CD4-positive, alpha-beta T cell treated with Interleukin-21 for 1 hour (primary cell): Measurements from ENCODE around the gene NUTM2F.
"Not testable (repeated sequence)": the region's sequence is repeated elsewhere in the genome, so short reads cannot be mapped to it uniquely, and the experiment has no call there.

Experiments used
- DNase-seq: peaks from one replicate; pipeline ENCODE4 v3.0.0-alpha.2; 2020

Gene NUTM2F

DNA sequence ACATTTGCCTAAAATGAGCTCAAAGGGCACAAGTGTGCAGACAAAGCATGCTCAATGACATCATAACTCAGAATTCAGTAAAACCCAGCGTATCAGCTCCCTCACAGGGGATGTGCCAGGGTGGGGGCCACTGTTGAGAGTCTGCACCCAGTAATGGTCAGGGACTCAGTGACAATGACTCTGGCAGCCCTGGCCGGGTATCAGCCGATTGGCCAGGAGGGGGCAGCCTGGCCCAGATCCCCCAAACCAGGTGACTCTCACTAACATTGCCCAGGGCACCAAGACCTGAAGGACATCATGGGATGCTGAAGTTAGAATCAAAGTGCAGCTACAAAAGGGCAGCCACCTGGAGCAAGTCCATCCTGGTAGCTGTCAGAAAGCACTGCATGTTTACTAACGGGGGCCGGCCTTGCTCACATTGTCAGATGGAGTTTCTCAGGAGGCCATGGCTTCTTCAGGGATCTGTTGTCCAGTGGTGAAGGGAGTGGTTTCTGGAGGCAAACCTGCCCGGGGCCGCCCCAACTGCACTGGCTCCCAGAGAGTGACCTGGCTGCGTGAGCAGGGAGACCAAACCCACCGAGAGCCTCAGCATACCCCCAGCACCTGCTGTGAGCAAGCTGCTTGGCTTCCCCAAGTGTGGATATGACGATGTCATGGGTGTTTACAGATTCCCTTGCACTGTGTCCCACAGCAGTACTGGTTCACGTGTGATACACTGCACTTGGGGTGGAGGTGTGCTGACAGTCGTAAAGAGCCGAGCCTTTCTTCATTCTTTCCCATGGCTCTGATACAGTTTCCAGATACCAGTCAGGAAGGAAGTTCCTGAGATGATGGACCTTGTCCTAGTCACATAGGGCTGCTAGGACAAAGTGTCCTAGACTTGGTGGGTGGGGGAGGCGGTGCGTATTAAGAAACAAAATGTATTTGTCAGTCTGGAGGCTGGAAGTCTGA lies 13.1 kb downstream of the NUTM2F start:
- DNase-seq = not testable (repeated sequence)

DNA sequence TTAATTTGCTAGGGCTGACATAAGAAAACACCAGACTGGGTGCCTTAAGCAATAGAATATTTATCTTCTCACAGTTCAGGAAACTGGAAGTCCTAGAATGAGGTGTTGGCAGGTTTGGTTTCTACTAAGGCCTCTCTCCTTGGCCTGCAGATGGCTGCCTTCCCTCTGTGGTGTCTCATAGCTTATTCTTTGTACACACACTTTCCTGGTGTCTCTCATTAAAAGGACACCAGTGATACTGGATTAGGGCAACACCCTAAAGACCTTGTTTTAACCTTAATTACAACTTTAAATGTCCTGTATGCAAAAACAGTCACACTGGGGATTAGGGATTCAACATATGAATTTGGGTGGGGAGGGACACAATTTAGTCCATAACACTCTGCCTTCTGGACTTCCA lies 25.1 kb downstream of the NUTM2F start:
- no peak for DNase-seq

DNA sequence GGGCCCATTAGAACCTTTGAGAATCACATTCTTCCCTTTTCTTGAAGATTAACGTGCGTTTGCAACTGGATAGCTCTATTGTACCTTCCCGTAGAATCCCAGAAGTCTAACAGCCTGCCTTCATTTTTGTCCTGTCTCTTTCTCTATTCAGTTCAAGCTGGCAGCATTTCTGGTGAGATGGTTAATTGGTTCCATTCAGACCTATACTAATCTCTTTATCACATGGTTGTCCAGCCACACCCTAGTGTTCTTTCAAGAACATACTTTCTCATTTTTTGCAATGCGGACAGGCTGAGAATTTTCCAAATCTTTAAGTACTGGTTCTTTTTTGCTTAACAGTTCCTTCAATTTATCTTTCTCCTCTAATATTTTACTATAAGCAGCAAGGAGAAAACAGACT lies 26.0 kb downstream of the NUTM2F start:
- DNase-seq = no peak

DNA sequence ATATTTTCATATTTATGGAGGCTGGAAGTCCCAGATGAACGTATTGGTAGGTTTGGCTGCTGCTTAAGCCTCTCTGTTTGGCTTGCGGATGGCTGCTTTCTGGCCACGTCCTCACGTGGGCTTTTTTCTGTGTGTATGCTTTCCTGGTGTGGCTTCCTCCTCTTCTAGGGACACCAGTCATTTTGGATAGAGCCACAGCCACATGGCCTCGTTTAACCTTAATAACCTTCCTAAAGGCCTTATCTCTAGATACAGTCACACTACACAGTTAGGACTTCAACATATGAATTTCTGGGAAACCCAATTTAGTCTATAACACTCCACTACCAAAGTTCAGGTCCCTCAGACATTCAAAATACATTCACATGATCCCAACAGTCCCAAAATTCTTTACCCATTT lies 26.9 kb downstream of the NUTM2F start:
- DNase-seq = no peak

DNA sequence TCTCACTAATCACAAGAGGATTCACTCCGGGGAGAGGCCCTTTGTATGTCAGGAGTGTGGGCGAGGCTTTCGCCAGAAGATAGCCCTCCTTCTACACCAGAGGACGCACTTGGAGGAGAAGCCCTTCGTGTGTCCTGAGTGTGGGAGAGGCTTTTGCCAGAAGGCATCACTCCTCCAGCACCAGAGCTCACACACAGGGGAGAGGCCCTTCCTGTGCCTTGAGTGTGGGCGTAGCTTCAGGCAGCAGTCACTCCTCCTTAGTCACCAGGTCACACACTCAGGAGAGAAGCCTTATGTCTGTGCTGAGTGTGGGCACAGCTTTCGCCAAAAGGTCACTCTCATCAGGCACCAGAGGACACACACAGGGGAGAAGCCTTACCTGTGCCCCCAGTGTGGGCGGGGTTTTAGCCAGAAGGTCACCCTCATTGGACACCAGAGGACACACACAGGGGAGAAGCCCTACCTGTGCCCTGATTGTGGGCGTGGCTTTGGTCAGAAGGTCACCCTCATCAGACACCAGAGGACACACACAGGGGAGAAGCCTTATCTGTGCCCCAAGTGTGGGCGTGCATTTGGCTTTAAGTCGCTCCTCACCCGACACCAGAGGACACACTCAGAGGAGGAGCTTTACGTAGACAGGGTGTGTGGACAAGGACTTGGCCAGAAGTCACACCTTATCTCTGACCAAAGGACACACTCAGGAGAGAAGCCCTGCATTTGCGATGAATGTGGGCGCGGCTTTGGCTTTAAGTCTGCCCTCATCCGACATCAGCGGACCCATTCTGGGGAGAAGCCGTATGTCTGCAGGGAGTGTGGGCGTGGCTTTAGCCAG lies 27.8 kb downstream of the NUTM2F start:
- no peak for DNase-seq

- DNase-seq = no peak
These were observed 29.4 kb downstream of the NUTM2F start for GRCh38 chr9:94298949-94299599.

DNA sequence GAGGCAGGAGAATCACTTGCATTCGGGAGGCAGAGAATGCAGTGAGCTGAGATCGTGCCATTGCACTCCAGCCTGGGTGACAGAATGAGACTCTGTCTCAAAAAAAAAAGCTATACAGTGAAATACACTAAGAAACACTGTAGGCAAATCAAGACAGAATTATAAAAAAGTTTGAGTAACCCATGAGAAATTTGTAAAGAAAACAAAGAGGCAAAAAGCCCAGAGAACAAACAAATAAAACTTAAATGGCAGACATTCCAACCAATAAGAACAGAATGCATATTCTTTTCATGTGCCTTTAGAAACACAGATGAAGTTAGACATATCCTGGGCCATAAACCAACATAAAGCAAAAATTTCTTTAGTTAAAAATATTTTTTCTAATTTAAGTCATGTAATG lies 38.8 kb downstream of the NUTM2F start:
- DNase-seq = no peak

DNA sequence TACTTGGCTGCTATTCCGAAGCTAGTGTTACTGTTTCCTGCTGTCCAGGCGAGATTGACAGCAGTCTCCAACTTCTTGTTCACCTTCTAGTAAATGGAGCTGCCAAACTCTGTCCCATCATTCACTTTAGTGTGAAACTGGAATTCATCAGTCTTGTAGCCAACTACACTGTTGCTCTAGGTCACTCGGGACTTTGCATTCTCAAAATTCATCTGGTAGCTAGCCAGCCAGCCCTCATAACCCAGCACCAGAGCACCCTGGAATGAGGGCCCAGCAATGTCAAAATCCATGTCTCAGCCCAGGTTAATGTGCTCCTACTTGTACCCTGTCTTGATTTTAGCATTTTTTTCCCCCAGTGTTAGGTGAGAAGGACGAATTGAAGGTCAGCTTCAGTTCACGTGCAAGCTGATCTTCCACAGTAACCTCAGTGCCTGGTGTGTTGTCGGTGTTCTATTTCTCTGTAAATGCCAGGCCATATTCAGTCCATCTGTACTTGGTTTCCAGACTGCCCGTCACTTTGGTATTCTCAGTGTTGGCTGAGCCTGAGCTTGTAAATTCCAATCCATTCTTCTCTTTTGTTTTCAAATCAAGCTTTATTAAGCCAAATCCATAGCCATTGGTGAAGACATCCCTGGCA lies 40.4 kb downstream of the NUTM2F start:
- no peak for DNase-seq

DNA sequence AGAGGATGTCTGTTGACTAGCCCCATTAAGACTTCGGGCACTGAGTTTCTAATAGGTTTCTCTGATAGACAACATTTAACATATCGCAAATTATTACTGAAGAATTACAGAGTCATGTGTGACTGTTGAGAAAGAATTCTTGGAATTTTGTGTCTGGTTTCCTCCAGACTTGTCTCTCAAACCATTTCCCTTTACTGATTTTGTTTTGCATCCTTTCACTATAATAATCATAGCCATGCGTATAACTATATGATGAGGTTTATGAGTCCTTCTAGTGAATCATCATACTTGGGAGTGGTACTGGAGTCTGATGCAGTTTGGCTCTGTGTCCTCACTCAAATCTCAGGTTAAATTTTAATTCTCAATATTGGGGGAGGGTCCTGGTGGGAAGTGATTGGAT lies 42.3 kb downstream of the NUTM2F start:
- DNase-seq = no peak

DNA sequence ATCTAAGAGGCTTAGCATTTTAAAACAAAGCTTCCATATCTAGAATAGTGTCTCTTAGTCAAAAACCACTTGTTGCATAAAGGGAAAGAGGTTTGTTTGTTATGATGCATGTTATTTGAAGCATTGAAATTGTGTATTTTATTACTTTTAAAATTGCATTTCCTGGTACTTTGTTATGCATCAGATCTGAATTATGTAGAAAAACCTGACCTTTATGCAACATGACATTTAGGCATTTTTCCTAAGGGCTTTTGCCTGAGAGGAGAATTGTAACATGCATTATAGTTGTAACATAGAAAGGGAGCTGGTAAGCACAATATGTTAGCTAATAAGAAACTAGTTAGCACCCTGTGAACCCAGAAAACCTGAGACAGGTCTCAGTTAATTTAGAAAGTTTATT lies 47.3 kb downstream of the NUTM2F start:
- no peak for DNase-seq

DNA sequence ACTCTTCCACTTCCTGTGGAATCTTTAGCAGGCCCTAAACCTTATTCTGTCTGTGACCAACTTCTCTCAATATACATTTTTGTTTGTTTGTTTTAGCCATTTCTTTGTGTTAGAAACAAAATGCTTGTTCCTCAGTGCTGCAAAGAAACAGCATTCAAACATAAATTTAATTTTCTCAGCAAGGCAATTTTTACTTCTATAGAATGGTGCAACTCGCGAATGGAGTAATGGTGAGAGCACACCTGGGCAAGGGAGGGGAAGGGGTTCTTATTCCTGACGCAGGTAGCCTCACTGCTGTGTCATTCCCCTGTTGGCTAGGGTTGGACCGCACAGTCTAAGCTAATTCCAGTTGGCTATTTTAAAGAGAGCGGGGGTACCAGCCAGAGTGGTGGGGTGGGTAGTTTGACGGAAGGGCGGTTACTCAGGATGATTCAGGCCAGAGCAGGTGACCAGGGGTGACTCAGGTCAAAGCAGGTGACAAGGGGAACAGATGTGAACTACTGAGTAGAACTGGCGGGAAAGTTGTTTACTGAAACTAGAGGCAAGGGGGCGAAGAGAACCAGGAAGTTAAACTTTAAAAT lies 47.9 kb downstream of the NUTM2F start:
- no peak for DNase-seq

DNA sequence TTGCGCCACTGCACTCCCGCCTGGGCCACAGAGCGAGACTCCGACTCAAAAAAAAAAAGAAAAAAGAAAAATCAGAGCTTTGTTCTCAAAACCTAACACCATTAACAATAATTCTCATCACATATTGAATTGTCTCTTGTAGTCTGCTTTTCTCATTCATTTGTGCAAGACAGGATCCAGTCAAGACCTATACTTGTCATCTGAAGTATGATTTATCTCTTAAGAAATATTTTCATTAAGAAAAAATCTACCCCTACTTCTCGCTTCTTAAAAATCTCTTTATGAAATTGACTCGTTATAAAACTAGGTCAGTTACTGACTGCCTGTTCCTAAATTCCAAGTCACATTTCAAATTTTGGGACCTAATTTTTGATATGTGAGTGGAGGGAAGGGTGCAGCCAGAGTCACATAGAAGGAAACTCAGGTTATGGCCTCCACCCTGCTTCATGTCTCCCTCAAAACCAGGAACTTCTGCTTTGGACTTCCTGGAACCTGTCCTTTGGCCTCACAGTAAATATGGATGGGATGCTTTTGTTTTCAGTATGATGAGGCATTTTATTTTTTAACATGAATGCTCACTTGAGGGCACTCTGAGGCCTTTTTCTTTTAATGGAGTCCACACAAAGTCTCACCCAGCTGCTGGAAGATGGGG lies 50.4 kb downstream of the NUTM2F start:
- DNase-seq = no peak

- not testable (repeated sequence) for DNase-seq
These were observed 51.4 kb downstream of the NUTM2F start for GRCh38 chr9:94277029-94277428.

DNA sequence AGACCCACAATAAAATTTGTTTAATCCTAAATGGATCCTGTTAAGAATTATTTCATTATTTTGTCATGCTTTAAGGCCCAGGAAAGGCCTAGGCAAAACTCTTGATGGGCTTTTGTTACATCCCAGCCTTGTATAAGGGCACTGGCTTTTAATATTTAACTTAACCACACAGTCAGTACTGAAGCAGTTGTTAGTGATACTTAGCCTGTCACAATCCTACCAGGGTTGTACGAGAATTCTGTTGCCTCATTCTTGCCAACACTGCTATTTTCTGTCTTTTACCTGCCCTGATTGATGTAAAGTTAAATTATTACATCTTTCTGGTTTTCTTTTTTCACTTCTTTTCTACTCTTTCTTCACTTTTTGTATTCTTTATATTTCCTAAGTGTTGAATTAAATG lies 58.4 kb downstream of the NUTM2F start:
- DNase-seq = no peak

- no peak for DNase-seq
These were observed 59.2 kb downstream of the NUTM2F start for GRCh38 chr9:94269264-94269663.
